ENCODE measurements around the gene DVL1.
"Not testable (repeated sequence)": the region's sequence is repeated elsewhere in the genome, so short reads cannot be mapped to it uniquely, and the experiment has no call there.

The DVL1 gene

DNA sequence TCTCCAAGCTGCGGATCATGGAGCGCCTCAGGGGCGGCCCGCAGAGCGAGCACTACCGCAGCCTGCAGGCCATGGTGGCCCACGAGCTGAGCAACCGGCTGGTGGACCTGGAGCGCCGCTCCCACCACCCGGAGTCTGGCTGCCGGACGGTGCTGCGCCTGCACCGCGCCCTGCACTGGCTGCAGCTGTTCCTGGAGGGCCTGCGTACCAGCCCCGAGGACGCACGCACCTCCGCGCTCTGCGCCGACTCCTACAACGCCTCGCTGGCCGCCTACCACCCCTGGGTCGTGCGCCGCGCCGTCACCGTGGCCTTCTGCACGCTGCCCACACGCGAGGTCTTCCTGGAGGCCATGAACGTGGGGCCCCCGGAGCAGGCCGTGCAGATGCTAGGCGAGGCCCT, 21.9 kb downstream of the DVL1 start:
- no peak for DNase-seq

DNA sequence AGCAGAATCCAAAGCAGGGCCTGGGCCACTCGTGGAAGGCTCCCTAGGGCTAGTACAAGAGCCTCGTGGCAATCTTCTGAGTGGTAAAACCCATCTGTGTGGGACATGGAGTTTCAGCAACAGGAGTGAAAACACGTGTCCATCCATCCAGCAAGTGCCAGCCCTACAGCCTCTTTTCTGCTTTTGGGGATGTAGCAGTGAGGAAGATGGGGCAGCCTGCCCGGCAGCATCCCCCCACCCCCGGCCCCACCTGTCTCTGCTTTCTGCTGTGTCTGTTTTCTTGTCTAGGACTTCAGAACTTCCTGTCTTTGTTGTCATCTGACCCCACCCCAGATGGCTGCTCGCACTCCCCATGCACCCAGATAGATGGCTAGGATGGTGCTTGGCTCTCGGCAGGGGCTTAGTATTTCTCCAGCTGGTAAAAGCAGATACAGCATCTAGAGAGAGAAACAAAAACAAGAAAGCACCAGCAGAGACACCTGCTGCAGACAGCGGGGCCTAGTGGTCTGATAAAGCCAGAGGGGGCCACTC, 23.1 kb downstream of the DVL1 start:
- DNase-seq = no peak

DNA sequence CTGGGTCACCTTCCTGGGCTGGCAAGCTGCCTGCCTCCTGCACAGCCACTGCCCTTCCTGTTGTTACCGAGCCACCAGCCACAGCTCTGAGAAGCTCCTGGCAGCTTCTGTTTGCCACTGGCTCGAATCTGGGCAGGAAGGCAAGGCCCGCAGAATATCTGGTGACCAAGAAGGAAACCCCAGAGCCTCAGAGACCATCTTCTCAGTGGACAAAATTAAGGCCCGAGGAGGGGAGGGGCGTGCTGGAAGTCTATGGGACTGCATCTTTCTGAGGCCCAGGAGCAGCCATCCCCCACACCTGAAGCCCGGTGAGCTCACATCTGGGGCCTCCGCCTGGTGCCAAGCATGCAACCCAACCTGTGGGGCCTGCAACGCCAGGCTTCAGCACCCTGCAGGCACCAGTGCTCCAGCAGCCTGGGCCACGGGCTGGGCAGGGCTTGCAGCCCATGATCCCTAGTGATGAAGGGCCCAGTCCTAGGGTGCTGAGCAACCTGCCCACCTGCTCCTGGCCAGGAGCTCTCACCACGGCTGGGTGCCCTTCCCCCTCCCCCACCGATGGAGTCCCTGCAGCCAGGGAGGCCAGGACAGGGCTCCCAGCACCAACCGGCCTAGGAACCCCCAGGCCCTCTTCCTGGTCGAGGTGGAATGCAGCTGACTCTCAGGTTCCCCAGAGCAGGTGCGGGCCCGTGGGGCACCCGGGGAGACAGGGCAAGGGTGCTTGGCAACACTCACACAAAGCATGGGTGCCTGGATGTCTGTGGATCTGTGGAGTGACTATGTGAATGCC, 23.7 kb downstream of the DVL1 start:
- DNase-seq = no peak

DNA sequence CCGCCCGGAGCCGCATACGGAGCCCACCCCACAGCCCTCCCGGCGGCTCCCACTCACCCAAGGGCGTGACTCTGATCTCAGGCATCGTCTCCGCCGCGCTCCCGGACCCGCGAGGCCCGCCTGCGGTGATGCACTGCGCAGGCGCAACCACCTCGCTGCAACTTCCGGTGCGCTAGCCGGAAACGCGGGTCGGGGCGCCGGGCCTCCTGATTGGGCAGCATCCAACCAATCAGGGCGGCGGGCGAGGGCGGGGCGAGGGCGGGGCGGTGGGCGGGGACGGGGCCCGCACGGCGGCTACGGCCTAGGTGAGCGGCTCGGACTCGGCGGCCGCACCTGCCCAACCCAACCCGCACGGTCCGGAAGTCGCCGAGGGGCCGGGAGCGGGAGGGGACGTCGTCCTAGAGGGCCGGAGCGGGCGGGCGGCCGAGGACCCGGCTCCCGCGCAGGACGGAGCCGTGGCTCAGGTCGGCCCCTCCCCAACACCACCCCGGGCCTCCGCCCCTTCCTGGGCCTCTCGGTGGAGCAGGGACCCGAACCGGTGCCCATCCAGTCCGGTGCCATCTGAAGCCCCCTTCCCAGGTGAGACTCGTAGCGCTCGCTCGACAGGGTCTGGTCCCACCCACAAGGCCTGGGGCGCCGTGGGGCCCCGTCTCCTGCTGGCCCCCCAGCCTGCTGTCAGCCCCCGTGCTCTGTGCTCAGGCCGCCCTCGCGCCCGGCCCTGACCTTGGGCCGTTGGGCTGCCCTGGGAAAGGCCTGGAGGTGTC, 24.5 kb downstream of the DVL1 start, which contains the start of the genes CPTP and INTS11:
Gene CPTP, plus strand, starts transcription at position 279 of the 764 bp plus-strand sequence. CDS start 2,109 bp downstream, outside the sequence.
Gene INTS11, minus strand, starts transcription at position 137 of the 764 bp plus-strand sequence. Its CDS starts 52 bp downstream, at position 85.
- DNase-seq = peak in 55 of 56 donors; percentile 32 to 94 (median 83)

DNA sequence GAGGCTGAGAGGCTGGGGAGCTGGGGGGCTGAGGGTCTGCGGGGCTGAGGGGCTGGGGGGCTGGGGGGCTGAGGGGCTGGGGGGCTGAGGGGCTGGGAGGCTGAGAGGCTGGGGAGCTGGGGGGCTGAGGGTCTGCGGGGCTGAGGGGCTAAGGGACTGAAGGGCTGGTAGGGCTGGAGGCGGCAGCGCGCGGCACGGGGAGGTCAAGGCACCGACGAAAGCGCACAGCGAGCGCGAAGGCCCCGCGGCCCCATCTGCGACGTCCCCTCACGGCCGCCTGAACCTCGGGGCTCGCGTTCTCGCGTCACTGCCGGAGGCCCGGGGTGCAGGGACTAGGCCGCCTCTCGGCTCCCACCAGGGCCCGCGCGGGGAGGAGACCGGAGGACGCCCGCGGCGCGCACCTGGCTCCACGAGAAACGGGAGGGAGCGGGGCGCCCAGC, 25.1 kb downstream of the DVL1 start:
- no peak for DNase-seq

DNA sequence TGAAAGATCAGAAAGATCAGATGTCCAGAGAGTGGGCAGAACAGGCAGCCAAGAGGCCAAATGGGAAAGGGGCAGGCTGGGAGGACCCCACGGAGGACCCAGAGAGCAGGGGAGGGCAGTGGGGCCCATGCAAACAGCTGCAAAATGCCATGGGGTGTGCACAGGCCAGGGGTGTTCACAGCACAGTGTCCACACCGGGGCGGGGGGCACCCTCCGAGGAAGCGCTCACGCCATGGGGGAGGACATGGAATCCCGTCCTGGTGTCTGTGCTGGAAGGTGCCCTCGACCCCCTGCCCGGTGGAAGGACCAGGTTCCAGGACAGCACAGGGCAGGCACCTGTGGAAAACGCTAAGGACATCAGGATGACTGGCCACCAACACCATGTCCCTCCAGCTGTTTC, 26.3 kb downstream of the DVL1 start:
- no peak for DNase-seq

DNA sequence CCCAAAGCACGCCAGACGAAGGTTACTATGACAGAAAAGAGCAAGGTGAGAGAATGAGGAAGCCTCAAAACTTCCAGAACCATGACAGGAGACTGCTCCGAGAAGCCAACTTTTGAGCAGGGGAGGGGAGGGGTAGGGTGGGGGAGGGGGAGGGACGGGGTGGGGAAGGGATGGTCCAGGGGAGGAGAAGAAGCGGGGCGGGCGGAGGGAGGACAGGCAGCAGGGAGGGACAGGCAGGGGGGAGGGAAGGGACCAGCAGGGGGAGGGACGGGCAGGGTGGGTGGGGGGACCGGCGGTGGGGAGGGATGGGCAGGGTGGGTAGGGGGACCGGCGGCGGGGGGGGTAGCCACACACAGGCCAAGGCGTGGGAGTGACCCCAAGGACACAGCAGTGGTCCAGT, 26.8 kb downstream of the DVL1 start:
- no peak for DNase-seq

DNA sequence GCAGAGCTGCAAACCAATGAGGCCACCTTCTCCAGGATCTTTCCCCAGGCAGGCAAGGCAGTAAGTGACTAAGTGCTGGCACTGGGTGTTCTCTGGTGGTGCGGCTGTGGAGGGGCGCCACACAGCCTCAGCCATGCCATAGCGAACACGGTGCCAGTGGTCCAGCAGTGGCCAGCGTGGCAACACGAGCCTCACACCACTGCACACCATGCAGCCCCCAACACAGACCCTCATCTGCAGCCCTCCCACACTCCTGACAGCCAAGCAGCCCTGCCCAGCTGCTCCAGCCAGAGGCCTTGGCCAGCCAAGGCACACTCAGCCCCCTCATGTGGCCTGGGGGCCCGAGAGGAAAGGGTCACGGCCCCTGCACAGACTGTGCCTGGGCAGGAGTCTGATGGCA, 27.7 kb downstream of the DVL1 start:
- DNase-seq = no peak

DNA sequence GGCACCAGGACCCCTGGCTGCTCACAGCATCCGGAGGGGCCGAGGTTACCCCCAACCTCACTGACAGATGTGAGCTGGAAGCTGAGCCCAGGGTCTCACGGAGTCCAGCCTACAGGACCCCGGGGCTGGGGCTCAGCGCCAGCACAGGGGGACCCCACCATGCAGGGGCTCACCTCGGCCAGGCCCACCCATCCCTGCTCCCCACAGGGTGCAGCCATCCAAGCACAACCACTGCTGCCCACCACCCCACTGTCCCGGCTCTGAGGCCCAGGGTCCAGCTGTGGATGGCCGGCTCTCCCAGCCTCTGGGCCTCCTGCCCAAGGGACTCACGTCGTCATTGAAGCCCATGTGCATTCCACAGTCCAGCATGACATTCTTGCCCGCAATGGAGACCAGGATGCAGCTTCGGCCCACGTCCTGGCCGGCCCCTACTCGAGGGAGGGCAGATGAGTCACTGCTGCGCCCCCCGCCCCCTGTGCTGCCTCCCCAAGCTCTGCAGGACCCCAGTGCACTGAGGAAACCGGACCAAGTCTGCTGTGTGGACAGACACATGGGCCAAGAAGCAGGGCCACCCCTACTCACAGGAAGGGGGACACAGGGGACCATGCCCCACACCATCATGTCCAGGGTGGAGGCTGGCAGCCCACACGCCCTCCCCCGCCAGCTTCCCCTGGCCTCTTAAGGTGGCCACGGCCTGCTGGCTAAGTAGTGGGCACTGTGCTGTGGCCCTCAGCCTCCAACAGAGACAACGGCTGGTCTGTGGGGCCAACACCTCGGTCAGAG, 28.4 kb downstream of the DVL1 start:
- DNase-seq = no peak

DNA sequence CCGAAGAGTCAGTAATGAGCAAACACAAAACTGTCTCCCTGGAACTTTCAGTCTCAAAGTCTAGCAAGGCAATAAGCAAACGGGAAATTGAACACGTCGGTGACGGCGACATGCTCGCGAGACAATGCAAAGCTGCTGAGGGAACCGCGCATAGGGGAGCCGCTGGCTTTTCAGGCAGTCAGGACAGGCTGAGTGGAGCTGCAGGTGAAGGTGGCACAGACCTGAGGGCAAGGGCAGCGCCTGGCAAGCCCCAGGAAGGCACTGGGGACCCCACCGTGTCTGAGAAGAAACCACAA, 29.6 kb downstream of the DVL1 start:
- DNase-seq = no peak

DNA sequence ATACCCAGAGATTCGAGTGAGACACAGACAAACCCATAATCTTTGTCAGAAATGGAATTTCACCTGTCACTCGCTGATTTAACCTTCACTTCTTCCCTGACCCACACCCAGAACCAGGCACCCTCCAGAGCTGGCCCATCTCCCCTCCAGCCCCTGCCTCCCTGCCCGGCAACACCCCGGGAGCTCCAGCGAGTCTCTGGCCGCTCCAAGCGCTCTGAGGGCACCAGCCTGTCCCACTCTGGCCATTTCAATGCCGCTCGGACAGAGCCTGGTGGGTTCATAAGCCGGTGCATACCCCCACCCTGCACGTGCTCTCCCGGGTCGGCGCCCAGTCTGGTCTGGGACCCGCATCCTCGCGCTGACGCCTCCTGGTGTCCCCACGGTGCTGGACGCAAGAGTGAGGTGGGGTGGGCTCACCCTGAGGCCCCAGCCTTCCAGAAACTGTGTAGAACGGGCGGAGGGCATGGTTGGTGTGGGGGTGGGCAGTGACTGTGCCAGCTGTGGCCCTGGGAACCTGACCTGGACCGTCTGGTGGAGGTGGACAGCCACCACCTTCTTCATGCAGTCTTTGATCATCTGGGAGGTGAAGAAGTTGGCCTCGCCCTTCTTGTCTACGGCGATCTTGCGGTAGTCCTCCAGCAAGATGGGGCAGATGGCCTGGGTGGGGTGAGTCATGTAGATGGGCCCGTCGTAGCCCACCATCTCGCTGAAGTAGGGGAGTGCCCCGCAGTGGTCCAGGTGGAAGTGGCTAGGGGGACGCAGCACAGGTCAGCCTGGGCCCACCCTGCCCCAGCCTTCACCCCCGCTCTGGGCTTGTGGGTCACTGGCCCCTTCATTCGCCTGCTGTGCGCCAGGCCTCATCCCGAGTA, 30.2 kb downstream of the DVL1 start:
- no peak for DNase-seq

DNA sequence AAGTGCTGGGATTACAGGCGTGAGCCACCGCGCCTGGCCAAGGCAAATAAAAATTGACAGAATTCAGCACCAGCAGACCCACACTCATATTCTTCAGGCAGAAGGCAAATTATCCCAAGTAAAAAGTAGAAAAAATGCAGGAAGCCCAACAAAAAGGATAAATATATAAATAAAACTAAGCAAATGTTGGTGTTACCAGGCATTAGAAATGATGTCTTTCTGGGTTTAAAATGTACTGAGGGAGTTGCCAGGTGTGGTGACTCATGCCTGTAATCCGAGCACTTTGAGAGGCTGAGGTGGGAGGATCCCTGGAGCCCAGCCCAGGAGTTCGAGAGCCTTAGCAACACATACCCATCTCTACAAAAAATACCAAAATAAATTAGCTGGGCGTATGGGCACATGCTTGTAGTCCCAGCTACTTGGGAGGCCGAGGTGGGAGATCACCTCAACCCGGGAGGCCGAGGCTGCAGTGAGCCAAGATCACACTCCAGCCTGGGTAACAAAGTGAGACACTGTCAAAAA, 31.0 kb downstream of the DVL1 start:
- peak in 17 of 56 donors; percentile 15 to 66 (median 34) for DNase-seq

DNA sequence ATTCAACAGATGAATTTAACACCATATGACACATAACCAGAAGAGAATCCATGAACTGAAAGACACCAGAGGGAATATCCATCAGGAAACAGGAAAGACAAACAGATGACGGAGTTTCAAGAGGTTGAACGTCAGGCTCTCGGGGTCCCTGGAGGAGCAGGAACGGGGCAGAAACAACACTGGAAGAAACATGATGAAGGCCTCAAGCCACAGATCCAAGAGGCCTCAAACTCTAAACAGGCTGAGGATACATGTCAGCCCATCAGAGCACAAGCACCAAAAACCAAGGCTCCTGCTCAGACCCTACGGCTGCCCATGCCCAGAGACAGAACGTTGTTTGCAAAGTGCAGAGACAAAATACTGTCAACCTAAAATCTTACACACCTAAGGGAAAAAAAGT, 31.8 kb downstream of the DVL1 start:
- no peak for DNase-seq

DNA sequence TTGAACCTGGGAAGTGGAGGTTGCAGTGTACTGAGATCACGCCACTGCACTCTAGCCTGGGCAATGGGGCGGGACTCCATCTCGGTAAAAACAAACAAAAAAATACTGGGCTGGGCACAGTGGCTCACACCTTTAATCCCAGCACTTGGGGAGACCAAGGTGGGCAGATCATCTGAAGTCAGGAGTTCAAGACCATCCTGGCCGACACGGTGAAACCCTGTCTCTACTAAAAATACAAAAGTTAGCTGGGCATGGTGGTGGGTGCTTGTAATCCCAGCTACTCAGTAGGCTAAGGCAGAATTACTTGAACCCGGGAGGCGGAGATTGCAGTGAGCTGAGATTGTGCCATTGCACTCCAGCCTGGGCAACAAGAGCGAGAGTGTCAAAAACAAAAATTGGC, 33.0 kb downstream of the DVL1 start:
- DNase-seq = not testable (repeated sequence)

DNA sequence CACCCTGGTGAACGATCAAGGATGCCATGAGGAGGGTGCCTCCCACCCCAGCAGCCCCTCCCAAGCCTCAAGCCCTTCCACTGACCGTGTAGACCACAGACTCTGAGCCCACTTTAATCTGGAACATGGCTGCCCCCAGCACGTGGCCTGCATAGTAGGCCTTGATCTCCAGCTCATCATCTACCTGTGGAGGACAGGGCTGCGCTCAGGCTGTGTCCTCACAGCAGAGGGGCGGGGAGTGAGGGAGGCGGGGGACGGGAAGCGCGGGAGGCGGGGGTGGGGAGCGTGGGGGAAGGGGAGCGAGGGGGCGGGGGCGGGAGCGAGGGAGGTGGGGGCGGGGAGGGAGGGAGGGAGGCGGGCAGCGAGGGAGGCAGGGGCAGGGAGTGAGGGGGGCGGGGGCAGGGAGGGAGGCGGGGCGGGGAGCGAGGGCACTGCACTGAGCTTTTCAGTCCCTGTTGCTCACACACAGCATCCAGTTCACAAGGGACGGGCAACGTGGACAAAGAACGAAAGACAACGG, 33.7 kb downstream of the DVL1 start:
- DNase-seq = no peak

DNA sequence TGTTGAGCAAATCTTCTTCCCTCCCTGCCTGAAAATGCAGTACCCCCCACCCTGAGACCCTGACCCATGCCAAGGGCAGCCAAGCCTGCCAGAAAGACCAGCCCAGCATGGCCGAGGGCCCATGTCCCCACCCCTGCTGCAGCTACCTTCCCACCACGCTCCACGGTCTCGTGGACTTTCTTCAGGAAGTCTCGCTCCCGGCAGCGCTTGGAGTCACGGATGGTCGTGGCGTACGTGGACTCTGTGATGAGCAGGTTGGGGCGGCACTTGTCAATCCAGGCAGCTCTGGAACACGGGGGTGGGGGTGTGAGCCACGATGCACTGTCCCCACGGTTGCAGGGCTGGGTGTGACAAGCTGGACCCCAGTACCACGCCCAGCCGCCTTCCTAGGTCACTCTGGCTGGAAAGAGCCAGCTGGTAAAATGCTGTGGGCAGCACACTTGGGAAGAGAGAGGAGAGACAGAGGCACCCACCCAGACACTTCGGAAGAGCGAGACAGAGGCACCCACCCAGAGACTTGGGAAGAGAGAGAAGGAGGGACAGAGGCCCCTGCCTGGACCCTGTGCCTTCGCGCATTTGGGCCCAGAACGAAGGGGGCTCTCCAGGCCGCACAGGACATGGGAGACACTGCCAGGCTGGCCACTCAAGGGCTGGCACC, 34.4 kb downstream of the DVL1 start:
- DNase-seq = no peak

DNA sequence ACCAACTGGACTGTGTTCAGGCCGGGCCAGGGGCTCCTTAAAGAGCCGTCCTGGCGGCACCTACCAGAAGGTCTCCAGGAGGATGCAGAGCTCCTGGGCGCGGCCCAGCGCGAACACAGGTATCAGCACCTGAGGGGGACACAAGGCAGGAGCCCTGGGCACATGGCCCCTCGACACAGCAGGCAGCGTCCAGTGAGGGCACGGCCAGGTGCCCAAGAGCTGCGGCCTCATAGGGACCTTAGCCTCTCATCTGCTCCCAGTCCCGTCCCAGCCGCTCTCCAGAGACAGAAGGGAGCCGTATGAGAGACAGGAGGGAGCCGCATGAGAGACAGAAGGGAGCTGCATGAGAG, 35.0 kb downstream of the DVL1 start:
- no peak for DNase-seq

DNA sequence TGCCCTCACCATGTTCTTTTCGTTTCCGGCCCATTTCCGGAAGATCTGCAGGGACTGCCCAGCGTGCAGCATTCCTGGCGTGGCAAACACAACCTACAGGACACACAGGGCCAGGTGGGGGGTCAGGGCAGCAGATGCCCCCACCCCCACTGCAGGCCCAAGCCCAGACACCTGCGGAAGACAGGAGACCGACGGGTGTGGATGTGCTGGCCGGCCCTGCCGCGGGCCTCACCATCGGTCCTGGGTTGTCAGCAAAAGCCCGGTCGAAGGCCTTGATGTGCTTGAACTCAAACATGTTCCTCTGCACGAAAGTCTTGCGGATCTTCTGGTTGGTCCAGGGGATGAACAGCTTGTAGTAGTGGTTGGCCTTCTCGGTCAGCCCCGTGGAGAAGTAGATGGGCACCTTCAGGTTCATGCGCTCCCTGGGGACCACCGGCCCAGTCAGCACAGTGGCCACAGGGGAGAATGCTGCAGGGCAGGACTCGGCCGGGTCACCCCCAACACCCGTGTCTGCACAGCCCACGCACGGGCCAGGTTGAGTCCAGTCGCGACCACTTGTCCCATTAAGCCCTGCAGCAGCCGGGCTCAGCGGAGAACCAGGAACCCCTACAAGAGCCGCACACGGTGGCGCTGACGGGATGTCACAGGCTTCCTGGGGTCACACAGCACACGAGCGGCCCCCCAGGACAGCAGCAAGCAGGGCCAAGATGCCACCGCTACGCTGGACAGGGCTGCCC, 35.5 kb downstream of the DVL1 start:
- DNase-seq = no peak
